T-helper 2 cell treated with Interferon-gamma antibody and Interleukin-4, amounts not matched to agents 100 ng/mL and 5 ng/mL, for 36 hours (primary cell): ENCODE results near the gene FBXW4. TPM values are rescaled to one million over a fixed set of nuclear protein-coding genes. Genes with fewer than 3 reads are reported as not detected.
"Not testable (repeated sequence)": the region's sequence is repeated elsewhere in the genome, so short reads cannot be mapped to it uniquely, and the experiment has no call there.

Experiments used
- intact Hi-C: fragments of 100-400 bp; cut with micrococcal nuclease; formaldehyde crosslinking; loops from one replicate; pipeline ENCODE4 v1.15.1; 2023
- total RNA-seq: library from RNA; stranded (reverse); gene quantifications from 2 replicates; pipeline ENCODE4 v1.2.3, GENCODE V29; 2022

The FBXW4 gene
- total RNA-seq, 1 donor from 2014 or later = 40.7 TPM

- intact Hi-C loops = no loop called here
Observed at GRCh38 chr10:101617824-101618568, 77.0 kb downstream of the FBXW4 start.

- intact Hi-C loops = no loop called here
Observed at GRCh38 chr10:101617102-101617823, 77.7 kb downstream of the FBXW4 start.

GRCh38 chr10:101616415-101617101 lies 78.4 kb downstream of the FBXW4 start:
- intact Hi-C loops = no loop called here

GRCh38 chr10:101615525-101616116 lies 79.3 kb downstream of the FBXW4 start:
- intact Hi-C loops = no loop called here

- intact Hi-C loops = no loop called here
Observed at GRCh38 chr10:101614663-101615524, 80.1 kb downstream of the FBXW4 start.

GRCh38 chr10:101613646-101614045 lies 81.3 kb downstream of the FBXW4 start:
- intact Hi-C loops = no loop called here

GRCh38 chr10:101612872-101613271 lies 82.1 kb downstream of the FBXW4 start:
- intact Hi-C loops = no loop called here

GRCh38 chr10:101612086-101612485 lies 82.9 kb downstream of the FBXW4 start:
- intact Hi-C loops = no loop called here

GRCh38 chr10:101611096-101611905 lies 83.7 kb downstream of the FBXW4 start:
- intact Hi-C loops = no loop called here

- intact Hi-C loops = no loop called here
Observed at GRCh38 chr10:101609481-101609880, 85.5 kb downstream of the FBXW4 start.

GRCh38 chr10:101607124-101607523 lies 87.8 kb downstream of the FBXW4 start:
- intact Hi-C loops = no loop called here

GRCh38 chr10:101602761-101603398 lies 92.1 kb downstream of the FBXW4 start:
- intact Hi-C loops = loop anchor here (1.0 kb wide), 1 partner anchor 177 kb away; no protein-coding TSS in a partner anchor

- intact Hi-C loops = no loop called here
Observed at GRCh38 chr10:101601541-101601940, 93.4 kb downstream of the FBXW4 start.

GRCh38 chr10:101597091-101597900 lies 97.7 kb downstream of the FBXW4 start:
- intact Hi-C loops = no loop called here

- intact Hi-C loops = no loop called here
Observed at GRCh38 chr10:101595591-101596433, 99.2 kb downstream of the FBXW4 start.

- intact Hi-C loops = not testable (repeated sequence)
Observed at GRCh38 chr10:101593331-101593730, 101.6 kb downstream of the FBXW4 start.

- intact Hi-C loops = no loop called here
Observed at GRCh38 chr10:101588879-101589278, 106.1 kb downstream of the FBXW4 start.
